Right atrium auricular region (tissue), 2 donors: Measurements from ENCODE around the gene PRR13. TPM values are rescaled to one million over a fixed set of nuclear protein-coding genes. Genes with fewer than 3 reads are reported as not detected.

Experiments
- DNase-seq: peaks from one replicate; pipeline ENCODE4 v3.0.0-alpha.2; 2019; ENCODE audit warnings: low spot score
- H3K27ac ChIP-seq, 2 donors: fragments of 200-600 bp; sonication (generic); 1 replicate in 1 of 2; 2 replicates in 1 of 2; pipeline ENCODE4 v1.5.1; 2016 to 2019
- H3K27me3 ChIP-seq, 2 donors: fragments of 200-600 bp; sonication (generic); one replicate each; pipeline versions ENCODE4 v1.5.1 to v1.6.0; 2017 to 2019
- H3K36me3 ChIP-seq: fragments of 200-600 bp; sonication (generic); one replicate; pipeline ENCODE4 v1.5.1; 2016
- H3K4me1 ChIP-seq, 2 donors: fragments of 200-600 bp; sonication (generic); one replicate each; pipeline versions ENCODE4 v1.5.1 to v1.6.0; 2017 to 2019
- H3K4me3 ChIP-seq, 2 donors: fragments of 200-600 bp; sonication (generic); 1 replicate in 1 of 2; 2 replicates in 1 of 2; pipeline ENCODE4 v1.5.1; 2017 to 2019; ENCODE audit warnings: mild to moderate bottlenecking in 1 of 2, moderate library complexity in 1 of 2
- H3K9me3 ChIP-seq, 2 donors: fragments of 200-600 bp; sonication (generic); one replicate each; pipeline ENCODE4 v1.5.1; 2019
- total RNA-seq, 2 donors: library from RNA; depleted of rRNA; stranded (reverse); fragments of >200 nt; gene quantifications; one replicate each; pipeline ENCODE4 v1.1.0, GENCODE V29; 2016
- TF ChIP-seq, protein P1 (sequence below), 2 donors: fragments of 200-600 bp; sonication (generic); IDR thresholded peaks; one replicate each; pipeline ENCODE4 v1.5.1; 2019; ENCODE audit warnings: antibody characterized with exemption in 2 of 2

The PRR13 gene
- total RNA-seq, 2 donors from 2014 or later: 38.8 to 60.6 TPM

- H3K36me3 ChIP-seq: peaks cover 100% of the 10 kb centered on the region
- H3K9me3 ChIP-seq: no peaks in the 10 kb centered on the region
- no peak for DNase-seq
- no peaks in the 10 kb centered on the region for H3K27me3 ChIP-seq
- H3K4me3 ChIP-seq: no peak overlapping the region
- TF ChIP-seq, protein P1, sequence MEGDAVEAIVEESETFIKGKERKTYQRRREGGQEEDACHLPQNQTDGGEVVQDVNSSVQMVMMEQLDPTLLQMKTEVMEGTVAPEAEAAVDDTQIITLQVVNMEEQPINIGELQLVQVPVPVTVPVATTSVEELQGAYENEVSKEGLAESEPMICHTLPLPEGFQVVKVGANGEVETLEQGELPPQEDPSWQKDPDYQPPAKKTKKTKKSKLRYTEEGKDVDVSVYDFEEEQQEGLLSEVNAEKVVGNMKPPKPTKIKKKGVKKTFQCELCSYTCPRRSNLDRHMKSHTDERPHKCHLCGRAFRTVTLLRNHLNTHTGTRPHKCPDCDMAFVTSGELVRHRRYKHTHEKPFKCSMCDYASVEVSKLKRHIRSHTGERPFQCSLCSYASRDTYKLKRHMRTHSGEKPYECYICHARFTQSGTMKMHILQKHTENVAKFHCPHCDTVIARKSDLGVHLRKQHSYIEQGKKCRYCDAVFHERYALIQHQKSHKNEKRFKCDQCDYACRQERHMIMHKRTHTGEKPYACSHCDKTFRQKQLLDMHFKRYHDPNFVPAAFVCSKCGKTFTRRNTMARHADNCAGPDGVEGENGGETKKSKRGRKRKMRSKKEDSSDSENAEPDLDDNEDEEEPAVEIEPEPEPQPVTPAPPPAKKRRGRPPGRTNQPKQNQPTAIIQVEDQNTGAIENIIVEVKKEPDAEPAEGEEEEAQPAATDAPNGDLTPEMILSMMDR (IDR thresholded peaks at IDR 0.05): no peak
- peak overlapping the region in 1 of 2 donors; percentile 55 for H3K27ac ChIP-seq
- H3K4me1 ChIP-seq: peaks cover 0 to 69% of the 10 kb centered on the region in 2 donors
Measured at GRCh38 chr12:53461059-53461458, 19.5 kb downstream of the PRR13 start.

- Histone ChIP-seq H3K4me3 (no peak overlapping the region), H3K4me1 (peaks cover 0 to 69% of the 10 kb centered on the region in 2 donors), H3K27ac (peak overlapping the region in 1 of 2 donors; percentile 55), H3K36me3 (peaks cover 100% of the 10 kb centered on the region), H3K9me3 (no peaks in the 10 kb centered on the region), H3K27me3 (no peaks in the 10 kb centered on the region)
- TF ChIP-seq, protein P1 (IDR thresholded peaks at IDR 0.05): no peak
- DNase-seq: no peak
Measured at GRCh38 chr12:53461591-53461990, 20.1 kb downstream of the PRR13 start.

- Histone ChIP-seq H3K4me3 (no peak overlapping the region), H3K27ac (peak overlapping the region in 1 of 2 donors; percentile 19), H3K36me3 (peaks cover 100% of the 10 kb centered on the region), H3K4me1 (peaks cover 0 to 67% of the 10 kb centered on the region in 2 donors), H3K9me3 (no peaks in the 10 kb centered on the region), H3K27me3 (no peaks in the 10 kb centered on the region)
- no peak for DNase-seq
- TF ChIP-seq, protein P1 (IDR thresholded peaks at IDR 0.05): no peak
Measured at GRCh38 chr12:53462935-53463334, 21.4 kb downstream of the PRR13 start.

- Histone ChIP-seq H3K27ac (no peak overlapping the region), H3K9me3 (no peaks in the 10 kb centered on the region), H3K4me1 (peaks cover 0 to 67% of the 10 kb centered on the region in 2 donors), H3K27me3 (no peaks in the 10 kb centered on the region), H3K36me3 (peaks cover 100% of the 10 kb centered on the region), H3K4me3 (no peak overlapping the region)
- DNase-seq: no peak
- TF ChIP-seq, protein P1 (IDR thresholded peaks at IDR 0.05): no peak
Measured at GRCh38 chr12:53463802-53464560, 22.4 kb downstream of the PRR13 start.

DNA sequence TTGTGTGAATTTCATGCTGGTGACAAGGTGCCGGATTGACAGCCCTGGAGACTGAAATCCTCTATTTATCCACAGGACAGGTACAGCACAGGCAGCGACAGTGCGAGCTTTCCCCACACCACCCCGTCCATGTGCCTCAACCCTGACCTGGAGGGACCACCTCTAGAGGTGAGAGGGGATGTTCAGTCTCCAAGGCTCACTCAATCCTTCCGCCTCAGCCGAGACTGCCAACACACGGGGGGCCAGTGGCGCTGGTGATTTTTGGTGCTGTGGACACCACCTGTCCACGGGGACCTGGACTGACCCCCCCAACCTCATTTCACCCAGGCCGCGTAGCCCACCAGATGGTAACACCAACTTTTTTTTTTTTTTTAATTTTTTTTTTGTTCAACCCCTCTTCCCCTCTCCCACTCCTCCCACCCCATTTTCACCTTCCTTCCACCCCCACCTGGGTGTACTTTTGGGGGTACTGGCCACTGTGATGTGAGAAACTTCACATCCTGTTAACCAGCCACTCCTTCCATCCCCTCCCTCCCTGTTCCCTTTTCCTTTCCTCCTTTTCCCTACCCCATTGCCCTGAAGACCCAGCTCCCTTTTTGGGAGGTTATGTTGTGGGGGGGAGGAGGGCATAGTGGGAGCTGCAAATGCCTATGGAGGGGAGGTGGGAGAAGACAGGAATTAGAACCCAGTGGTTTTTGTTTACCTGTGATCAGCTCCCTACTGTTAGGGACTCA is 23.3 kb downstream of the PRR13 start:
- no peaks in the 10 kb centered on the region for H3K9me3 ChIP-seq
- no peaks in the 10 kb centered on the region for H3K27me3 ChIP-seq
- no peak overlapping the region for H3K4me3 ChIP-seq
- no peak for DNase-seq
- TF ChIP-seq, protein P1 (IDR thresholded peaks at IDR 0.05): no peak
- H3K36me3 ChIP-seq: peaks cover 100% of the 10 kb centered on the region
- no peak overlapping the region for H3K27ac ChIP-seq
- peaks cover 0 to 71% of the 10 kb centered on the region in 2 donors for H3K4me1 ChIP-seq
